Measurements from ENCODE around the gene DOK3.

DOK3 gene

DNA sequence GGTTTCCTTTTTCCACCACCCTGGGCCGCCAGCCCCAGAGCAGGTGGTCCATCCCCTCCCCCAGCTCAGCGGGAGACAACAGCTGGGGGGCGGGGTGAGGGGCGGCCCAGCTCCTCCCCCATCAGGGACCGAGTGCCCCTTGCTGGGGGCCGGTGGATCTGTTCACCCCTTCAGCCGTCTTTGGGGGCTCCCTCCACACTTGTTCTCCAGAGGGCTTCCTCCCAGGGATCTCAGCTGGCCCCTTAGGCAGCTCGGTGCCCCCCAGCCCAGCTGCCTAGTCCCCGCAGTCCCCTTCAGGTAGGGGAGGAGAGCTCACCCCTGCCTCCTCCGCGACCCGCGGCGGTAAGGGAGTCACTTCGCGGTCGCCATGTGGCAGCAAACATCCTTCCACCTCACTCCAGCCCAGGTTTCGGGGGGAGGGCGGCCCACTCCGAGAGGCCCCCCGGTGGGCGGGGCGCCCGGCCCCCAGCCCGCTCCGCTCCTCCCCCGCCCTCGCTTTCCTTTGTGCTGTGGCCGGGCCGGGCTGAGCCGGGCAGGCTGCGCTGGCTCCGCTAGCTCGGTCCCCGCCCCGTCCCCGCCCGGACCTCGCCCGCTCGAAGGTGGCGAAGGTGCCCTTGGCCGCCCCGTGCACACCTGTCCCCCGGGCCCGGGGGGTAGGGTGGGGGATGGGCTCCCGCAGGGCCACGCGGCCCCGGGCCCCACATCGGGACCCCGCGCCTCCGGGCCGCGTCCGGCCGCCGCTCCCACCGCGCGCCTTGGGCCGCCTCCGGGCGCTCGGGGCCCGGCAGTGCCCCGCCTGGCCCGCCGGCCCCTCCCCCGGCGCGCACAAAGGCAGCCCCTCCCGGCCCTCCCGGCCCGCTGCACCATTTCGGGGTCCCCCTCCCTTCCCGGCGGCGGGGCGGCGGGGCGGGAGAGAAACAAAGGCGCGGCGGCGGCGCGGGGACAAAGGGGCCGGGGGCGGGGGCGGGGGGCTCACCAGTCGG is 36.9 kb downstream of the DOK3 start:
- Histone ChIP-seq H3K9me2 (replicated peaks; ENCODE audit: low read depth, low read length) (no peaks in the 10 kb centered on the region), H3K27me3 (ENCODE audit: insufficient read depth, low read length, poor library complexity, severe bottlenecking) (no peaks in the 10 kb centered on the region), H3K79me2 (ENCODE audit: insufficient read depth, low read length) (peaks cover 45% of the 10 kb centered on the region), H3F3A (ENCODE audit: low read depth) (no peaks in the 10 kb centered on the region), H4K20me1 (ENCODE audit: insufficient read depth, low read length, poor library complexity, severe bottlenecking) (peaks cover 34% of the 10 kb centered on the region), H3K4me2 (ENCODE audit: low read depth, low read length, poor library complexity, severe bottlenecking) (peak overlapping the region; percentile 91), H3K9me3 (ENCODE audit: insufficient read depth, low read depth, low read length) (no peaks in the 10 kb centered on the region), H2AFZ (ENCODE audit: low read length) (no peak overlapping the region), H3K4me3 (ENCODE audit: low read length, poor library complexity, severe bottlenecking) (peak overlapping the region; percentile 89), H3K36me3 (ENCODE audit: insufficient read depth, low read length) (no peaks in the 10 kb centered on the region; the same call in 1 of the 2 replicates), H3K9ac (ENCODE audit: low read depth, low read length, poor library complexity, severe bottlenecking) (peak overlapping the region; percentile 71), H3K4me1 (ENCODE audit: insufficient read depth, low read length, poor library complexity, severe bottlenecking) (peaks cover 16% of the 10 kb centered on the region)
- TF ChIP-seq, protein P1, sequence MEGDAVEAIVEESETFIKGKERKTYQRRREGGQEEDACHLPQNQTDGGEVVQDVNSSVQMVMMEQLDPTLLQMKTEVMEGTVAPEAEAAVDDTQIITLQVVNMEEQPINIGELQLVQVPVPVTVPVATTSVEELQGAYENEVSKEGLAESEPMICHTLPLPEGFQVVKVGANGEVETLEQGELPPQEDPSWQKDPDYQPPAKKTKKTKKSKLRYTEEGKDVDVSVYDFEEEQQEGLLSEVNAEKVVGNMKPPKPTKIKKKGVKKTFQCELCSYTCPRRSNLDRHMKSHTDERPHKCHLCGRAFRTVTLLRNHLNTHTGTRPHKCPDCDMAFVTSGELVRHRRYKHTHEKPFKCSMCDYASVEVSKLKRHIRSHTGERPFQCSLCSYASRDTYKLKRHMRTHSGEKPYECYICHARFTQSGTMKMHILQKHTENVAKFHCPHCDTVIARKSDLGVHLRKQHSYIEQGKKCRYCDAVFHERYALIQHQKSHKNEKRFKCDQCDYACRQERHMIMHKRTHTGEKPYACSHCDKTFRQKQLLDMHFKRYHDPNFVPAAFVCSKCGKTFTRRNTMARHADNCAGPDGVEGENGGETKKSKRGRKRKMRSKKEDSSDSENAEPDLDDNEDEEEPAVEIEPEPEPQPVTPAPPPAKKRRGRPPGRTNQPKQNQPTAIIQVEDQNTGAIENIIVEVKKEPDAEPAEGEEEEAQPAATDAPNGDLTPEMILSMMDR (conservative IDR thresholded peaks at IDR 0.05; ENCODE audit: low read length): no peak
- no peak for TF ChIP-seq EZH2phosphoT487 (IDR thresholded peaks at IDR 0.05; ENCODE audit: borderline replicate concordance)

GRCh38 chr5:177471610-177472356 is 37.8 kb downstream of the DOK3 start:
- TF ChIP-seq EZH2phosphoT487 (IDR thresholded peaks at IDR 0.05; ENCODE audit: borderline replicate concordance): no peak
- TF ChIP-seq, protein P1 (conservative IDR thresholded peaks at IDR 0.05; ENCODE audit: low read length): no peak
- Histone ChIP-seq H3K9ac (ENCODE audit: low read depth, low read length, poor library complexity, severe bottlenecking) (peak overlapping the region; percentile 71), H3K9me3 (ENCODE audit: insufficient read depth, low read depth, low read length) (no peaks in the 10 kb centered on the region), H3F3A (ENCODE audit: low read depth) (no peaks in the 10 kb centered on the region), H2AFZ (ENCODE audit: low read length) (no peak overlapping the region), H4K20me1 (ENCODE audit: insufficient read depth, low read length, poor library complexity, severe bottlenecking) (peaks cover 34% of the 10 kb centered on the region), H3K4me1 (ENCODE audit: insufficient read depth, low read length, poor library complexity, severe bottlenecking) (peaks cover 16% of the 10 kb centered on the region), H3K4me2 (ENCODE audit: low read depth, low read length, poor library complexity, severe bottlenecking) (peak overlapping the region; percentile 91), H3K36me3 (ENCODE audit: insufficient read depth, low read length) (peaks cover 4% of the 10 kb centered on the region; the same call in 1 of the 2 replicates), H3K9me2 (replicated peaks; ENCODE audit: low read depth, low read length) (no peaks in the 10 kb centered on the region), H3K4me3 (ENCODE audit: low read length, poor library complexity, severe bottlenecking) (peak overlapping the region; percentile 89), H3K79me2 (ENCODE audit: insufficient read depth, low read length) (peaks cover 45% of the 10 kb centered on the region), H3K27me3 (ENCODE audit: insufficient read depth, low read length, poor library complexity, severe bottlenecking) (no peaks in the 10 kb centered on the region)

DNA sequence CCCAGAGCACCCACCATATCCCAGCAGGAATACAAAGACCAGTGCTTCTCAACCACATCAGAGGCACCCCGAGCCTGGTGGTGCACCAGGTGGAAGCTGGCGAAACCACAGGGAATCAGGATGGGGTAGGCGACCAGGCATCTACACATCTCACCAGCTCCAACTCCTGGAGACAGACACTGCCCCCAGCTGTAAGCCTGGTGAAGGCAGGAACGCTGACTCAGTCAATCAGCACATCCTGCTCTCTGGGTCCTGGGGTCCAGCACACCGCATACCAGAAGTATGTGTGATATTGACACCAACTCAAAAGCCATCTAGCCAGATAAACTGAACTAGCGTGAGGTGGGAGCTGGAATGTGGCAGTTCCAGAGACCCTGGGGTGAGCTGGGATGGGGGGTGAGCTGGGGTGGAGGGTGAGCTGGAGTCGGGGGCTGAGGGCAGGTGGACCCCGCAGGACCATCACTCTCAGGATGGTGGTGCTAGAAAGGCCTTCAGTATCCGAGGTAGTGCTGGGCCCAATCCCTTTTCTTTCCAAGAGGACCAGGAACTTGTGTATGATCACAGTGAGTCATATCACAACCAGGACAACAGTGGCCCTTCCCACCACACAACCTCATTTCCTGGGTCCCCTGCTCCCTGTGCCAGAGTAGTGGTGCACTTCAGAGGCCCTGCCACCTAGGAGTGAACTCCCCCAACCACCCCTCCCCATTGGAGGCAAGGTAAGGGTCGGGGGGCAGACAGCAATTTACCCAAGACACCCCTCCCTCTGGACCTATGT is 38.7 kb downstream of the DOK3 start:
- H3K27me3 ChIP-seq (ENCODE audit: insufficient read depth, low read length, poor library complexity, severe bottlenecking): no peaks in the 10 kb centered on the region
- H3K4me1 ChIP-seq (ENCODE audit: insufficient read depth, low read length, poor library complexity, severe bottlenecking): peaks cover 16% of the 10 kb centered on the region
- H3K4me3 ChIP-seq (ENCODE audit: low read length, poor library complexity, severe bottlenecking): peak overlapping the region; percentile 89
- no peak overlapping the region for H2AFZ ChIP-seq (ENCODE audit: low read length)
- no peaks in the 10 kb centered on the region for H3K9me3 ChIP-seq (ENCODE audit: insufficient read depth, low read depth, low read length)
- H3F3A ChIP-seq (ENCODE audit: low read depth): no peaks in the 10 kb centered on the region
- peaks cover 45% of the 10 kb centered on the region for H3K79me2 ChIP-seq (ENCODE audit: insufficient read depth, low read length)
- H3K4me2 ChIP-seq (ENCODE audit: low read depth, low read length, poor library complexity, severe bottlenecking): peak overlapping the region; percentile 91
- peaks cover 34% of the 10 kb centered on the region for H4K20me1 ChIP-seq (ENCODE audit: insufficient read depth, low read length, poor library complexity, severe bottlenecking)
- H3K36me3 ChIP-seq (ENCODE audit: insufficient read depth, low read length): peaks cover 13% of the 10 kb centered on the region; the same call in 1 of the 2 replicates
- H3K9ac ChIP-seq (ENCODE audit: low read depth, low read length, poor library complexity, severe bottlenecking): peak overlapping the region; percentile 32
- H3K9me2 ChIP-seq (replicated peaks; ENCODE audit: low read depth, low read length): no peaks in the 10 kb centered on the region
- TF ChIP-seq, protein P1 (conservative IDR thresholded peaks at IDR 0.05; ENCODE audit: low read length): no peak
- no peak for TF ChIP-seq EZH2phosphoT487 (IDR thresholded peaks at IDR 0.05; ENCODE audit: borderline replicate concordance)
